Kidney (tissue), 14 donors: ENCODE data around the gene AFTPH. TPM values are rescaled to one million over a fixed set of nuclear protein-coding genes. Genes with fewer than 3 reads are reported as not detected.
A peak's percentile ranks its signal among the peaks of the same experiment; 100 is the strongest.

Experiments
- DNase-seq, 5 donors: peaks; one replicate each; pipeline ENCODE4 v3.0.0-alpha.2; 2013 to 2020
- FAIRE-seq: peaks from 2 replicates; lab custom pipeline; 2012; peaks lifted over from hg19 to GRCh38; lab: Jason Lieb, UNC
- H3K27ac ChIP-seq, 2 donors: one replicate each; pipeline ENCODE4 v1.7.0; 2013; ENCODE audit warnings: low read depth in 2 of 2, low read length in 2 of 2, inconsistent platforms in 1 of 2
- H3K27me3 ChIP-seq: one replicate; pipeline ENCODE4 v1.7.1; 2013; ENCODE audit warnings: low read length, inconsistent platforms; ENCODE audit not compliant: control insufficient read depth, insufficient read depth
- H3K36me3 ChIP-seq, 3 donors: one replicate each; pipeline versions ENCODE4 v1.7.0 to v1.7.1; 2013; ENCODE audit warnings: low read length in 3 of 3, control low read depth in 1 of 3, inconsistent platforms in 1 of 3; ENCODE audit not compliant: insufficient read depth in 3 of 3, control insufficient read depth in 2 of 3
- H3K4me1 ChIP-seq, 3 donors: one replicate each; pipeline versions ENCODE4 v1.7.0 to v1.7.1; 2013; ENCODE audit warnings: low read length in 3 of 3, inconsistent platforms in 1 of 3, low read depth in 1 of 3; ENCODE audit not compliant: control insufficient read depth in 2 of 3, insufficient read depth in 2 of 3
- H3K4me3 ChIP-seq, 3 donors: one replicate each; pipeline versions ENCODE4 v1.7.0 to v1.8.1; 2013; ENCODE audit warnings: low read length in 3 of 3, control low read depth in 1 of 3, inconsistent platforms in 1 of 3
- H3K9ac ChIP-seq, 3 donors: one replicate each; pipeline versions ENCODE4 v1.7.0 to v1.7.1; 2013; ENCODE audit warnings: low read length in 3 of 3, control low read depth in 1 of 3, inconsistent platforms in 1 of 3
- H3K9me3 ChIP-seq, 3 donors: one replicate each; pipeline versions ENCODE4 v1.7.0 to v1.7.1; 2013; ENCODE audit warnings: low read length in 3 of 3, control low read depth in 1 of 3, inconsistent platforms in 1 of 3; ENCODE audit not compliant: control insufficient read depth in 2 of 3, insufficient read depth in 1 of 3
- CTCF ChIP-seq: IDR thresholded peaks from 3 replicates; pipeline ENCODE4 v1.5.1; 2012; ENCODE audit warnings: mild to moderate bottlenecking, moderate library complexity, borderline replicate concordance; ENCODE audit not compliant: insufficient read depth; ENCODE audit errors: extremely low read depth
- intact Hi-C: fragments of 100-400 bp; cut with DNase I; formaldehyde crosslinking; loops from one replicate; pipeline ENCODE4 v1.11.1; 2022
- polyA plus RNA-seq: library from polyadenylated mRNA; stranded (reverse); fragments of 350-450 nt; fragmentation: Illumina TruSeq; extraction: RNeasy Lipid Tissue Mini Kit (QIAGEN cat#74804); gene quantifications from one replicate; pipeline ENCODE4 v1.2.3, GENCODE V29; 2014; ENCODE audit warnings: low read depth, low replicate concordance; ENCODE audit not compliant: insufficient read depth
- total RNA-seq: library from RNA; stranded (reverse); fragmentation: NEBNext Ultra II Directional; extraction: Animal tissue kit (Norgen Biotek cat#: 25700); gene quantifications from one replicate; pipeline ENCODE4 v1.2.1, GENCODE V29; 2021
- donor health status: control.
- donor health status: control.
- donor health status: control.
- donor health status: control.
- donor health status: control.
- donor health status: DM: yes; HTN: yes; CAD: no.
- donor health status: Normal renal cell carcinoma (clear cell type).

Gene AFTPH
- total and polyA plus RNA-seq, 2 donors from 2014 or later = 41.2 to 44.6 TPM

DNA sequence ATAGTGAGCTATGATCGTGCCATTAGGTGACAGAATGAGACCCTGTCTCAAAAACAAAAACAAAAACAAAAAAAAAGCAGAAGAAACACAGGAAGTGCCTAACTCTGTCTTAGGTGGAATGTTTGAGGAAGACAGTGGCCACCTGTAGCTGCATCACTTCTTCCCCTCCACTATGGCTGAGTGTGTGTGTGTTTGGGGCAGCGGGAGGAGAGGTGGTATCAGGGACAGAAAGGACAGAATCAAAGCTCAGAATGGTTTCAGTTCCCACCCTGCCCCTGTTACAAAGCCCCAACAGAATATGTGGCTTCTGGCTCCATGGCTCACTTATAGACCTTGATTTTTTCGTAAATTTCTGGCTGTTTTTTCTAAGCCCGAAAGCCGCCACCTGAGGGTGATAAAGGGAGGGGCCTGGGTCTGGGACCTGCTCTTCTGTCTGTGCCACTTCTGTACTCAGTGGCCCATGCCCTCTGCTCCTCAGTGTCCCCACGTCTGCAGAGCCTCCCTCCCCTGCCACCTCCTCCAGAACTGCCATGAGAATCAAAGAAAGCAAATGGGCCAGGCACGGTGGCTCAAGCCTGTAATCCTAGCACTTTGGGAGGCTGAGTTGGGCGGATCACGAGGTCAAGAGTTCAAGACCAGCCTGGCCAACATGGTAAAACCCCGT, 102.2 kb downstream of the AFTPH start:
- TF ChIP-seq CTCF = no peak
- Histone ChIP-seq H3K27me3 (no peaks in the 10 kb centered on the region), H3K36me3 (peaks cover 0 to 6% (median 0%) of the 10 kb centered on the region in 3 donors), H3K9ac (no peak overlapping the region), H3K27ac (no peak overlapping the region), H3K4me3 (no peak overlapping the region), H3K9me3 (no peaks in the 10 kb centered on the region), H3K4me1 (no peaks in the 10 kb centered on the region)
- FAIRE-seq (no peak), DNase-seq (peak in 1 of 5 donors; percentile 8)
- intact Hi-C loops = no loop called here

DNA sequence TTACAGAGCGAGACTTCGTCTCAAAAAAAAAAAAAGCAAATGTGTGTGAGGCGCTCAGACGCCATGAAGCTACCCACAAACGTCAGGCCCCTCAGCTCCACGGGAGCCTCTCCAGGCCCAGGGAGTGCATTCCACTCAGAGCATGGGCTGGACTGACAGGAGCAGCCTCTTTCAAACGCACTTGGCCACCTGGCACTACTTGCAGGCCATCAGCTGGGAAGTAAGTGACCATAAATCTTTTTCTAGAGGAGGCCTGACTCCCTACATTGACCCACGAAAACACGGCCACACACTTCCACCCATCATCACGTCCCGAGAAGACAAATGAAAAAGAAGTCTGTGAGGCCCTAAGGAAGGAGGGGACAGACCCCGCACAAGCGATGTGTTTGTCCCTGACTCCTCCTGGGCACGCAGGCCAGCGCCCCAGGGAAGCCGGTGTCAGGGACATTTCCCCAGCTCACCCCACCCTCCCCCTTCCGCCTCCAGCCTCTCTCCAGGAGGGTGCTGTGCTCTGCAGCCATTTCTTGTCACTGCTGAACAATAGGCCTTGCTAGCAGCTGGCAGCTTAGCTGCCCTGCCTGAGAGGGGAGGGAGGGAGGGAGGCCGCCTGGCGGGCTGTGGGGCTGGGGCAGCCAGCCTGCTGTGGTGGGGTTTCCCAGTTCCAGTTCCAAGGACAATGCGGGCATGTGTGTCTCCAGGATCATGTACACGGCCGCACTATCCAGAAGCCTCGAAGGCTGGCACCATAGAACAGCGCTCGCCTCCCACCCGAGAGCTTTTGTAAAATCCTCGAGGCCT, 103.0 kb downstream of the AFTPH start:
- no peak for TF ChIP-seq CTCF
- Histone ChIP-seq H3K27ac (no peak overlapping the region), H3K4me3 (no peak overlapping the region), H3K4me1 (no peaks in the 10 kb centered on the region), H3K9me3 (no peaks in the 10 kb centered on the region), H3K27me3 (no peaks in the 10 kb centered on the region), H3K36me3 (peaks cover 0 to 6% (median 0%) of the 10 kb centered on the region in 3 donors), H3K9ac (no peak overlapping the region)
- DNase-seq (peak in 4 of 5 donors; percentile 50 to 73 (median 70)), FAIRE-seq (no peak)
- intact Hi-C loops = no loop called here

GRCh38 chr2:64627860-64628841, 104.0 kb downstream of the AFTPH start:
- Histone ChIP-seq H3K4me1 (no peaks in the 10 kb centered on the region), H3K27ac (no peak overlapping the region), H3K4me3 (no peak overlapping the region), H3K9ac (no peak overlapping the region), H3K36me3 (peaks cover 0 to 6% (median 0%) of the 10 kb centered on the region in 3 donors), H3K27me3 (no peaks in the 10 kb centered on the region), H3K9me3 (no peaks in the 10 kb centered on the region)
- DNase-seq (no peak), FAIRE-seq (no peak)
- intact Hi-C loops = no loop called here
- no peak for TF ChIP-seq CTCF
